ENCODE measurements around the gene GTF2IRD1.
"Not testable (repeated sequence)": the region's sequence is repeated elsewhere in the genome, so short reads cannot be mapped to it uniquely, and the experiment has no call there.

The GTF2IRD1 gene

DNA sequence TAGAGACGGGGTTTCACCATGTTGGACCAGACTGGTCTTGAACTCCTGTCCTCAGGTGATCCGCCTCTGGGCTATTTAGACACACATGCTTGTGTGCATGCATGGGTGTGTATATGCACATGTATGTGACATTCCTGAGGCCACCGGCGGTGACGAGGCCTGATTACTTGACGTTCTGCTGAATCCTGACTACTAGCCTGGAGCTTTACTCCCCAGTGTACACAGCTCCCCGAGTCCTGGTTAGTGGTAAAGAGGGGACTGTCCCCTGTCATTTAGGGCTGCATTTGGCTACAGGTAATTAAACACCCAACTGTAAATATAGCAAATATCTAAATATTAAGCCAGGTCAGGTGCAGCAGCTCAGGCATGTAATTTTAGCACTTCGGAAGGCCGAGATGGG is 14.2 kb downstream of the GTF2IRD1 start:
- DNase-seq (ENCODE audit: low spot score) = no peak

DNA sequence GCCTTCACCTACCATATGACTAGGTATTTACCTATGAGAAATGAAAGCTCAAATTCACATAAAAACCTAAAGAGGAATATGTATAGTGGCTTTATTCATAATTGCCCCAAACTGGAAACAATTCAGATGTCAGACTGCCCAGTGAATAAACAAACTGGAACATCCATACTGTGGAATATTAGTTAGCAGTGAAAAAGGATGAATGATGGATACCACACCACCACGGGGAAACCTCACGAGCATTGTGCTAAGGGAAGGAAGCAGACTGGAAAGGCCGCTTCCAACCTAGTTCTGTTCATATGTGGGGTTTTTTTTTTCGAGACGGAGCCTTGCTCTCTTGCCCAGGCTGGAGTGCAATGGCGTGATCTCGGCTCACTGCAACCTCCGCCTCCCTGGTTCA is 16.8 kb downstream of the GTF2IRD1 start:
- DNase-seq (ENCODE audit: low spot score) = no peak

DNA sequence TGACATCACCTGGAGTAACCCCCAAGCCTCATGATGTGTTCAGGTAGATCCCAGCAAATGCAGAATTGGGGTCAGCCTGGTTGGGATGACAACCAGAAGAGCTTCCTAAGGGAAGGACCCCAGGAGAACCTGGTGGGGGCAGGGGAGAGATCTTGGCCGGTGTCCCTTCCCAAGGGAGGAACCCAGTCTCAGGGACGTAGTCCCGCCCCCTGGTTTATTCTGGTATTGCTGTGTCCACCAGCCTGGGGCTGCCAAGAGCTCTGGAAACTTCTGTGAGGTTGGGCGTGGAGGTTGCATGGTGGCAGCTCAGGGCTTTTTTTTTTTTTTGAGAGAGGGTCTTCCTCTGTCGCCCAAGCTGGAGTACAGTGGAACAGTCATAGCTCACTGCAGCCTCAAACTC is 19.4 kb downstream of the GTF2IRD1 start:
- DNase-seq (ENCODE audit: low spot score) = no peak

DNA sequence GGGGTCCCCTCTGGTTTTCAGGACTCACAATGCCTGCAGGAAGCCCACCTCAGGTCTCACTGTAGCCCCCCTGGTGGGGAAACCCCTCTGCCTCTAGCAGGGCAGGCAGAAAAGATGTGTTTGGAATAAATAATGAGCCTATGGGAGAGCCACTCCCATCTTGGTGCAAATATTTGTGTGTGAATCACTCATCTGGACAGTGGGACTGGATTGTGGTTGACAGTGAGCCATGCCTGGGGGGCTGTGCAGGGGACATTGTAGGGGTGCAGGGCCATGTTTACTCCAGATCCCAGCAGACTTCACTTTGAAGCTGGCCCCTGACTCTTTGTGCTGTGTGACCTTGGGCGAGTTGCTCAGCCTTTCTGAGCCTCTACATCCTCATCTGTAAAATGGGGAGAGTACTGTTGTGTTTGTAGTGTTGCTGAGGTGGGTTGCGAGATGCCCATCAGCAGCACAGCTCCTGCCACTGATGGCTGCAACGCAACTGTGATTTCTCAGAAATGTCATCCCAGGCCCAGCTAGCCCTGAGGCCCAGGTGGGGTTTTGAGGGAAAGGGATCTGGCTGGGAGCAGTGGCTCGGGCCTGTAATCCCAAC is 20.7 kb downstream of the GTF2IRD1 start:
- no peak for DNase-seq (ENCODE audit: low spot score)

DNA sequence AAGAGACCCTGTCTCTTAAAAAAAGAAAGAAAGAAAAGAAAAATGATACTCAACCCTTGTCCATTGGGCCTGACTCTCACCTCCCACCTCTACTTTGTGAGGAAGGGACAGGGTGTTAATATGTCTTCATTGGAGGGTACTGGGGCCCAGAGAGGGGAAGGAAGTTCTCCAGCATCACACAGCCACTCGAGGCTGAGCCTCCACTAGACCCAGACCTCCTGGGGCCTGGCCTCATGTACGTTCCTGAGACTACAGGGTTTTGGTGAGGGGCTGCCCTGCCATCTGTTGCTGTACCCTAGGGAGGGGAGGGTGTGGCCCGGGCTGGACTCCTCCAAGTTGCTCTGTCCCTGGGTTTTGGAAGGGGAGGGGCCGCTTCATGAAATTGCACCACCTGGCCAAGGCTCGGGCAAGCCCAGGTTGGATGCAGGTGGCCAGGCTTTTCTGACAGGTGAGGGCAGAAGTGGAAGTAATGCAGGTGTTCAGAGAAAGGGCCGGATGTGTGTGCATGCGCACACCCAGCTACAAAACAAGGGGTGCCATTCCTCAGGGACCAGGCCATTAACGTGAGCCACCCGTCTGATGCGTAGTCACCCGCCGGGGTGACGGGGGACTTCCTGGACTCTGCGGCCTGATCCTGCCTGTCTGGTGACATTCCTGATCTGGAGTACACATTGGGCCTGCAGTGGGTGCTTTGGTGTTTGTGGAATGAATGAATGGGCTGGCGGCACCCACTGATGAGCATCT is 21.7 kb downstream of the GTF2IRD1 start:
- DNase-seq (ENCODE audit: low spot score) = no peak

DNA sequence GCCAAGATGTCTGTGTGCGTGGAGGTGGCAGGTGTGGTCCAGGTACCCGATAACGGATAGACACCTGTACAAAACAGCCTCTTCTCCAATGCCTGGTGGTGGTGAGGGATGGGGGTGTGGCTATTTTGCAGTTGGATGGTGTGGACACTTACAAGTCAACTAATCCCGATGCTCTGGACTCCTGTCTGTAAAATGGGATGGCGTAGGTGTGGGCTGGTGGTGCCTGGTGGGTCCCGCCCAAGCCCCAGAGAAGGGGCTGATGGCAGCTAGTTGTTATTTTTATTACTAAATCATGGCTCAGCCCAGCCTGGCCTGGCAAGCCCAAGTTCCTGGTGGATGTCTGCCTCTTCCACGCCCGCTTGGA is 22.3 kb downstream of the GTF2IRD1 start:
- no peak for DNase-seq (ENCODE audit: low spot score)

DNA sequence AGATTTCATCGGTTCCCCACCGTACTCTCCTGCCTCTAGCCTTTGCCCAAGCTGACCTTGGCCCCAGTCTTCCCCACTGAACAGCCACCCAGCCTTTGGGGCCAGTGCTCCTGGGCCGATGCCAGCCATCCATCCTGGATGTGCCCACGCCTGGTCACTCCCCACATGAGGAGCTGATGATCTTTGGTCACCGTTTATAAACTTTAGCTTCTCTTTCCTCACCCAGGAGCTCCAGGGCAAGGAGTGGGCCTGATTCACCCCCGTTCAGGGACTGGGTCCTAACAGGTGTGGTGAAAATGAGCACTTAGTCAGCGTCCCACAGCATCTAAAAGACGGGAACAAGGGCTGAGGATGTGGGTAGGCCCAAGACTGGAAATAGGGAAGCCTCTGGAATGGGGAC is 22.9 kb downstream of the GTF2IRD1 start:
- DNase-seq (ENCODE audit: low spot score) = no peak

DNA sequence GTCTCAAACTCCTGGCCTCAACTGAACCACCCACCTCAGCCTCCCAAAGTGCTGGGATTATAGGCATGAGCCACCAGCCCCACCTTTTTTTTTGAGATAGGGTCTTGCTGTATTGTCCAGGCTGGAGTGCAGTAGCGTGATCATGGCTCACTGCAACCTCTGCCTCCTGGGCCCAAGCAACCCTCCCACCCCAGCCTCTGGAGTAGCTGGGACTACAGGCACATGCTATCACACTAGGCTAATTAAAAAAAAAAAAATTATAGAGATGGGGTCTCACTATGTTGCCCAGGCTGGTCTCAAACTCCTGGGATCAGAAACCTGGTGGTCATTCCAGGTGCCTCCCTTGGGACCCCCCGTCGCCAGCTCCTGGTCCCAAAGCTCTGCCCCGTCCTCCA is 25.0 kb downstream of the GTF2IRD1 start:
- no peak for DNase-seq (ENCODE audit: low spot score)

DNA sequence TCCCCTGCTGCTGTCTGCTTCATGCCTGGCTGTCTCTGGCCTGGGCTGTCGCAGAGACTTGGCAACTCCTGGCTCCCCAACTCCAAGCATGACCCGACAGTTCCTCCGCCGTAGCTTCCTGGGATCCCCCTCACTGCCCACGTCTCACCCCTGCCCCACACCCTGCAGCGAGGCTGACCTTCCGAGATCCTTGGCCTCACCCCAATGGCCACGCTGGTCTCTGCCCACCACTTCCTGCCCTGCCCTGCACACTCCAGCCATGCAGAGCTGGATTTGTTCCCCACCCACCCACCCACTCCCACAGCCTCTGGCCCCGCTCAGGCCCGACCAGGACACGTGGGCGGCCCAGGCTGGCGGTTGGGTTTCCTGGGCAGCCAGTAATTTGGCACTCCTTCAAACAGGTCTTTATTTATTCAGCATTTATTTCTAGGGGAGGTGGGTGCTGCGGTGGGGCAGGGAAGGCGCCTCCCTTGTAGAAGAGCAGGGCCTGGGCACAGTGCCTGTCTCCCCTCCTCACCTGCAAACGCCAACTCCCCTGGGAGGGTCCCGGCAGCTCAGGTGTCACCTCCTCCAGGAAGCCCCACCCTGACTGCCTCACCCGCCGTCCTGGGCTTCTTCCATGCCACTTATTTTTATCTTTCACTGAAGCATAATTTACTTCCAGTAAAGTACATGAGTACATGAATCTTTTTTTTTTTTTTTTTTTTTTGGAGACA is 25.5 kb downstream of the GTF2IRD1 start:
- no peak for DNase-seq (ENCODE audit: low spot score)

DNA sequence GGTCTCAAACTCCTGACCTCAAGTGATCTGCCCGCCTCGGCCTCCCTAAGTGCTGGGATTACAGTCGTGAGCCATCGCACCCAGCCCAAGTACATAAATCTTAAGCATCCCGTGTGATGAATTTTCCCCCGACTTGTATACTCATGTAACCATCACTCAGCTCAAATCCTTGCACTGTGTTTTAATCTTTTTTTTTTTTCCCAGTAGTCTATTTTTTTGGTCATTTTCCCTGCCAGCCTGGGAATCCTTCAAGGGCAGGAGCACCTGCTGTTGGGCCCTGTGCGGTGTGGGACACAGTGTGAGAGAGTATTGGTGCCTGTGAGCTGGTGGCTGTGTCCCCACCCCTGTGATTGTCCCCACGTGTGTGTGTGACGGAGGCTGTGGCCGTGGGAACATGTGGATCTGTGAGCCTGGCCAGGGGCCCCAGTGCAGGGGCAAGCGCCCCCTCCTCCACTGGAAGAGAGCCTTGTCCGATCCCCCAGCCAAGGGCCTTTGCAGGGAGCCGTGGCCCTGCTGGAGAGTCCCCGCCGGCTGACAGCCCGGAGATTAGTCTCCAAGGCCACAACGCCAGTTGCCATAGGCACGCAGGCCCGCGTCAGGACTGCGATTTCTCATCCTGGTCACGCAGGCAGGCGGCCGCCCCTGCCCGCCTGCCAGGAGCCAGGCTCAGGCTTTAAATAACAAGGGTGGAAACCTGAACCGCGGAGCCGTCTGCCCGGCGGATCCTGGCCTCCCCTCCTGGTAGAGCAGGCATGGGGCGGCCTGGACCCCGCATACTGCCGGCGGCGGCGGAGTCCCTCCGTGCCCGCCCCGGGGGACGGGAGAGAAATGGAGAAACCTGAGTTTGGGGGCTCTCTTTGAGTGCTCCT is 26.5 kb downstream of the GTF2IRD1 start:
- DNase-seq (ENCODE audit: low spot score) = no peak

DNA sequence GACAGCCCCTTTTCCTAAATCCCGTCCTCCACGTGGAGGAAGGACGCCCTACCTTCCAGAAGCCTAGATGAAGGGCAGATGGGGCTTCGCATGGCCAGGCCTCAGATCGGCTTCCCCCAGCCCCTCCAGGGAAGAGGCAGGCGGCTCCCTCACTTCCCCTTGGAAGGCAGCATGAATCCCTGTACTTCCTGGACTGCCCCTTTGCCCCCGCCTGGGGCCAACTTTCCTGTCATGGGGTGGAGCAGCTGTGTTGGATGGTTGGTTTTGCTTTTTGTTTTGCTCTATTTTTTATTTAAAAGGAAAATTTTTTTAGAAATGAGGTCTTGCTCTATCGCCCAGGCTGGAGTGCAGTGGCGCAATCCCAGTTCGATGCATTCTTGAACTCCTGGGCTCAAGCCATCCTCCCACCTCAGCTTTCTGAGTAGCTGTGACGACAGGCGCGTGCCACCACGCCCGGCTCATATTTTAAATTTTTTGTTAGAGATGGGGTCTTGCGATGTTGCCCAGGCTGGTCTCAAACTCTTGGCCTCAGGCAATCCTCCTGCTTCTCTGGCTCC is 27.2 kb downstream of the GTF2IRD1 start:
- DNase-seq (ENCODE audit: low spot score) = no peak

DNA sequence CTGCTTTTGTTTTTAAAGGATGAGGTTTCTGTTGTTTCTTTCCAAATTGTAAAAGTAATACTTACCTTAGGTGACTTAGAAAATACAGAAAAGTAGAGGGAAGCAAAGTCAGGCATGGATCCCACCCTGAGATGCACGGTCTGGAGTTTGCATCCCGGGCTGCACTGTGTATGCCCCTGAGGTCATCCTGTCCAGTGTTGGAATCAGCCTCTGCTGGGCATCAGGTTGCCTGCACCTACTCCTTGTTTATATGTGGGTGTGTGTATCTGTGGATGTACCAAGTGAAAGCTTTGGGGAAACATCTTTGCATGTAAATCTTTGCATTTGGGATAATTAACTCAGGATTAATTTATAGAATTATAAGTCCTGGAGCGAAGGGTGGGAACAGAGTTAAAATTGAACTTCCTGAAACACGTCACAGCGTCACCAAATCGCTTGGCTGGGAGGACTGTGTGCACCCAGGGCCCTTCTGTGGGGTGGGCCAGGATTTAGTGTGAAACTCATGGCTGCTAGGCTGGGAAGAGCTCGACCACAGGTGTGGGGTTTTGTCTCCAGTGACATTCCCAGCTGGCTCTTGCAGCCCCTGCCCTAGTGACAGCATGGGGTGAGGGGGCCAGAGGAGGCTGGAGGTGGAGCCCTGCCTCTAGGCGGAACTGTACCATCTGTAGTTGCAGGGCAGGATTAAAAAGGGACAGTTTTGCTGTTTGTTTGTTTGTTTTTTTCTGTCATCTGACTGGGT is 27.9 kb downstream of the GTF2IRD1 start:
- no peak for DNase-seq (ENCODE audit: low spot score)

DNA sequence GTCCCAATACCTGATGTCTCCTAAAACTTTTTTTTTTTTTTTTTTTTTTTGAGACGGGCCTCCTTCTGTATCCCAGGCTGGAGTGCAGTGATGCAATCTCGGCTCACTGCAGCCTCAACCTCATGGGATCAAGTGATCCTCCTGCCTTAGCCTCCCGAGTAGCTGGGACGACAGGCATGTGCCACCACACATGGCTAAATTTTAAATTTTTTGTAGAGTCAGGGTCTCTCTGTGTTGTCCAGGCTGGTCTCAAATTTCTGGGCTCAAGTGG is 28.4 kb downstream of the GTF2IRD1 start:
- no peak for DNase-seq (ENCODE audit: low spot score)

DNA sequence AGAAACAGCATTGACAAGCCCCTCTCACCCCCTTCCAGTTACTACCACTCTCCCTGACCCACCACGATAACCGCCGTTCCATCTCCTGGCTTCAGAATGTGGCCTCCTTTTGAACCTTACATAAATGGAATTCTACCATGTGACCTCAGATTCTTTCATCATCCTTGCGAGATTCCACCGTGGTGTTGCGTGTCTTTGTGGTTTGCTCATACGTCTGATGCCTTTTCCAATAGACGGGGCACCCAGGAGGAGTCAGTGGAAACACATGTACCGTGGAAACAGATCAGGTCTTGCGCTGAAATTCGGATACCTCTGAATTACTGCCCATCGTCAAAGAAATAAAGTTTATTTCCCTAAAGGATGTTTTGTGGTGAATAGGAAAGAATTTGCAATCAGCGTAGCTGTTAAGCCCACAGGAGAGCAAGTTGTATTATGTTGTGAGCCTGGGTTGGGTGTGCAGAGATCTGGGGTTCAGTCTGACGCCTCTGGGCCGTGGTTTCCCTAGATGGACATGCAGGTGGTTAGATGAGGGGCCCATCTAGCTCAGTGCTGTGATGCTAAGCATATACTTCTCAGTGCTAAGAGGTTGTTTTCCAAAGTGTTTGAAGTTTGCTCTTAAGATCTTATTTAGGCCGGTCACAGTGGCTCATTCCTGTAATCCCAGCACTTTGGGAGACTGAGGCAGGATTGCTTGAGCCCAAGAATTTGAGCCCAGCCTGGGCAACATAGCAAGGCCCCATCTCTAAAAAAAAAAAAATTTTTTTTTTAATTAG is 29.1 kb downstream of the GTF2IRD1 start:
- no peak for DNase-seq (ENCODE audit: low spot score)

DNA sequence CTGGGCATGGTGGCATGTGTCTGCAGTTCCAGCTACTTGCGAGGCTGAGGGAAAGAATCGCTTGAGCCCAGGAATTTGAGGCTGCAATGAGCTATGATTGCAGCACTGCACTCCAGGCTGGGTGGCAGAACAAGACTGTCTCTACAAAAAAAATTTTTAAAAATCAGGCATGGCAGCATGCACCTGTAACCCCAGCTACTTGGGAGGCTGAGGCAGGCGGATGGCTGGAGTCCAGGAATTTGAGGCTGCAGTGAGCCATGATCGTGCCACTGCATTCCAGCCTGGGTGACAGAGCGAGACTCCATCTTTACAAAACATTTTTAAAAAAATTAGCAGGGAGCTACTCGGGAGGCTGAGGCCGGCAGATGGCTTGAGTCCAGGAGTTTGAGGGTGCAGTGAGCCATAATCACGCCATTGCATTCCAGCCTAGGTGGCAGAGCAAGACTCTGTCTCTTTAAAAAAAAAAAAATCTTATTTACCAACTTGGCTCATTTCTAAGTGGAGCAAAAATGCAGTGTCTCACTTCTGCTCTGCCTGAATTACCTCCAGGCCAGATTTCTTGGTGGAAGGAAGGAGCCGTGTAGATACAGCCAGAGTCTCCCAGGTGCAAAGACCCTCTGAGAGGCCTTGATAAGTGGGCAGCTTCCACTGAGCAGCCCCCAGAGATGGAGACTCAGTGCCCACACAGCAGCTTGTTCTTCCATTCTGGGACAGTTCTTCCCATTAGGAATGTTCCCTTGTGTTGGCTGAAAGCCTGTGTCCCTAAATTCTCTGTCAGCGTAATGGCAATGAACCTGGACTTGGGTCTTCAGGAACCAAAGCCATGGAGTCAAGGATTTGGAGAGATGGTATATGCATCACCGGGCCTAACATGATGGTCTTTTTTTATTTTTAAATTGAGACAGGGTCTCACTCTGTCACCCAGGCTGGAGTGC is 30.0 kb downstream of the GTF2IRD1 start:
- DNase-seq (ENCODE audit: low spot score) = no peak

DNA sequence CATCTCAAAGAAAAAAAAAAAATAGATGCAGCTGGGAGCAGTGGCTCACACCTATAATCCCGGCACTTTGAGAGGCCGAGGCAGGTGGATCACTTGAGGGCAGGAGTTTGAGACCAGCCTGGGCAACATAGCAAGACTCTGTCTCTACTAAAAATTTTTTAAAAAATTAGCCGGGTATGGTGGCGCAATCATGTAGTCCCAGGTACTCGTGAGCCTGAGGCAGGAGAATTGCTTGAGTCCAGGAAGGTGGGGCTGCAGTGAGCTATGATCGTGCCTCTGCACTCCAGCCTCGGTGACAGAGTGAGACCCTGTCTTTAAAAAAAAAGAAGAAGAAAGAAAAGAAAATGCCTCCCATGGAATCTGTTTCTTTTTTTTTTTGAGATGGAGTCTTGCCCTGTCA is 31.9 kb downstream of the GTF2IRD1 start:
- no peak for DNase-seq (ENCODE audit: low spot score)

DNA sequence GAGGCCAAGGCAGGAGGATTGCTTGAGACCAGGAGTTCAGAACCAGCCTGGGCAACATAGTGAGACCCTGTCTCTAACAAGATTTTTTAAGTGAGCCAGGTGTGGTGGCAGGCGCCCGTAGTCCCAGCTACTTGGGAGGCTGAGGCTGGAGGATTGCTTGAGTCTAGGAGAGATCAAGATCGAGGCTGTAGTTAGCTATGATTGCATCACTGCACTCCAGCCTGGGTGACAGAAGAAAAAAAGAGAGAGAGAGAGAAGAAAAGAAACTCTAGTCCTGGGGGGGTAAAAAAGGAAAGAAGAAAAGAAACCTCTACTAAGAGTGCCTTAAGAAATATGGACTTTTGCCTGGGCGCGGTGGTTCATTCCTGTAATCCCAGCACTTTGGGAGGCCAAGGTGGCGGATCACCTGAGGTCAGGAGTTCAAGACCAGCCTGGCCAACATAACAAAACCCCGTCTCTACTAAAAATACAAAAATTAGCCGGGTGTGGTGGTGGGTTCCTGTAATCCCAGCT is 34.9 kb downstream of the GTF2IRD1 start:
- DNase-seq (ENCODE audit: low spot score) = not testable (repeated sequence)

DNA sequence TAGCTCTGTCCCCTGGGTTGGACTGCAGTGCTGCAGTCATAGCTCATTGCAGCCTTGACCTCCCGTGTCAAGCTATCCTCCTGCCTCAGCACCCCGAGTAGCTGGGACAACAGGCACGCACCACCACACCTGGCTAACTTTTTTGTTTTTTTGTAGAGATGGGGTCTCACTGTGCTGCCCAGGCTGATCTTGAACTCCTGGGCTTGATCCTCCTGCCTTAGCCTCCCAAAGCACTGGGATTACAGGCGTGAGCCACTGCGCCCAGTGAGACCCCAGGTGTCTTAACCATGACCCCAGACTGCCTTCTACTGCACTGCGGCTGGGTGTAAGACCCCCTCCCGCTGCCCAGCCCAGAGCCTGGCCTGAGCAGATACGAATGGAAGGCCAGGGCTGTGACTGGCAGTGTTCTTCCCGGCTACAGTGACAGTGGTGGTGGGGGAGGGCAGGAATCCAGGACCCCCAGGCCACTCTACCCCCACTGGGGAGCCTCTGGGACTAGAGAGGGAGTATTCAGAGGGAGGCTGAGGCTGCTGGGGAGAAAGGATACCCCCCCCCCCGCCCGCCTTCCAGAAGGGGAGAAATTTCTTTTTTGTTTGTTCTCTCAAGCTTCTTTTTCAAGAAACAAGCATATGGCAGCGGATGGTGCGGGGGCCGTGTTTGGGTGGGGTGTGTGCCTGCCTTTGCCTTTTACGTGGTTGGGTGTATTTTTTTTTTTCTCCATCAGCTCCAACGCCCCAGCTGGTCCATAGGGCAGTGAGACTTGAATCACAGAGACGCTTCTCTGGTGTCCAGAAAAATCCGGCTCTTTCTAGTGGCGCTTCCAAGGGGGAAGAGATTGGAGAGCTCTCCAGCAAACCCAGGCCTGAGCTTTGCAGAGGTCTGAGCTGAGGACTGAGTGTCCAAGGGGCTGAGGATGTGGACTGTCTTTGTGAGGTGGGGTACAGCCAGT is 36.6 kb downstream of the GTF2IRD1 start:
- no peak for DNase-seq (ENCODE audit: low spot score)

All from CD4-positive, alpha-beta T cell treated with Interleukin-6 at 100 ng/mL for 8 hours (primary cell).